Measurements from ENCODE around the gene KMO. TPM values are rescaled to one million over a fixed set of nuclear protein-coding genes. Genes with fewer than 3 reads are reported as not detected.

KMO gene
- total RNA-seq, 1 donor = not detected

DNA sequence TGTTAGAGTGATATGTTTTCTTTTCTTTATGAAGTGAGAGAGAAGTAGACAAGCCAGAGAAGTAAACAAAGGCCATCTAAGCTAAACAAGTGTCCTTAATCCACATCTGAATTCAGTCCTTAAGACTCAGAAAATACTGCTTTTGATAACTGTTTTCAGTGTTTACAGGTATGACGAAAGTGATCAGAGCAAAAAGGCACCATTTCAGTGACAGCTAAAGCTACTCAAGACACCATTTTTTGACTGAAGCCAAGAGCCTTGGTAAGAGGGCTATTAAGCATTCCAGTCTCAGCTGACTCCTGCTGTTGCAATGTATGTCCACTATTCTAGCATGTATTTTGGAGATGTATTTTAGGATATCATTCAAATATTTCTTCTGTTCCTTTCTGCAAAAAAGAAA is 4.1 kb downstream of the KMO start:
- H3K4me3 ChIP-seq (ENCODE audit: low read depth, low read length) = no peak overlapping the region
- DNase-seq (ENCODE audit: low read depth) = no peak
- TF ChIP-seq, protein P1, sequence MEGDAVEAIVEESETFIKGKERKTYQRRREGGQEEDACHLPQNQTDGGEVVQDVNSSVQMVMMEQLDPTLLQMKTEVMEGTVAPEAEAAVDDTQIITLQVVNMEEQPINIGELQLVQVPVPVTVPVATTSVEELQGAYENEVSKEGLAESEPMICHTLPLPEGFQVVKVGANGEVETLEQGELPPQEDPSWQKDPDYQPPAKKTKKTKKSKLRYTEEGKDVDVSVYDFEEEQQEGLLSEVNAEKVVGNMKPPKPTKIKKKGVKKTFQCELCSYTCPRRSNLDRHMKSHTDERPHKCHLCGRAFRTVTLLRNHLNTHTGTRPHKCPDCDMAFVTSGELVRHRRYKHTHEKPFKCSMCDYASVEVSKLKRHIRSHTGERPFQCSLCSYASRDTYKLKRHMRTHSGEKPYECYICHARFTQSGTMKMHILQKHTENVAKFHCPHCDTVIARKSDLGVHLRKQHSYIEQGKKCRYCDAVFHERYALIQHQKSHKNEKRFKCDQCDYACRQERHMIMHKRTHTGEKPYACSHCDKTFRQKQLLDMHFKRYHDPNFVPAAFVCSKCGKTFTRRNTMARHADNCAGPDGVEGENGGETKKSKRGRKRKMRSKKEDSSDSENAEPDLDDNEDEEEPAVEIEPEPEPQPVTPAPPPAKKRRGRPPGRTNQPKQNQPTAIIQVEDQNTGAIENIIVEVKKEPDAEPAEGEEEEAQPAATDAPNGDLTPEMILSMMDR (IDR thresholded peaks at IDR 0.05; ENCODE audit: insufficient read depth, low read length) = no peak

DNA sequence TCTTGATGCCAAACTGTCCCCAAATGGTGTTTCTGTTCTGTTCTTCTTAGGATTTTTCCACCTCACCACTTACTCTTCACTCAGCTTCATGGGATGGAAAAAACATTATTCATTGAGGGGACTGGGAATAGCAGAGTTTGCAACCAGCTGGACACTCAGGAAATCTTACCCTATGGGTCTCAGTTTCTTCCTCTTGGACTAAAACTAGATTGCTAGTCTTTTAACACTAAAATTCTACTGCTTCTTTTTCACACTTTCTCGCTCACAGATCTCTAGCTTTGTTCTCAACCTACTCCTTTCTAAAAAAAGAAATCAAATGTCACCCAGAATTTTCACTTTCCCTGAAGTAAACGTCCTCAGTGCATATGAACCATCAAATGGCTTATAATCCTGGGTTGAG is 4.8 kb downstream of the KMO start:
- H3K4me3 ChIP-seq (ENCODE audit: low read depth, low read length) = no peak overlapping the region
- TF ChIP-seq, protein P1 (IDR thresholded peaks at IDR 0.05; ENCODE audit: insufficient read depth, low read length) = no peak
- DNase-seq (ENCODE audit: low read depth) = no peak

DNA sequence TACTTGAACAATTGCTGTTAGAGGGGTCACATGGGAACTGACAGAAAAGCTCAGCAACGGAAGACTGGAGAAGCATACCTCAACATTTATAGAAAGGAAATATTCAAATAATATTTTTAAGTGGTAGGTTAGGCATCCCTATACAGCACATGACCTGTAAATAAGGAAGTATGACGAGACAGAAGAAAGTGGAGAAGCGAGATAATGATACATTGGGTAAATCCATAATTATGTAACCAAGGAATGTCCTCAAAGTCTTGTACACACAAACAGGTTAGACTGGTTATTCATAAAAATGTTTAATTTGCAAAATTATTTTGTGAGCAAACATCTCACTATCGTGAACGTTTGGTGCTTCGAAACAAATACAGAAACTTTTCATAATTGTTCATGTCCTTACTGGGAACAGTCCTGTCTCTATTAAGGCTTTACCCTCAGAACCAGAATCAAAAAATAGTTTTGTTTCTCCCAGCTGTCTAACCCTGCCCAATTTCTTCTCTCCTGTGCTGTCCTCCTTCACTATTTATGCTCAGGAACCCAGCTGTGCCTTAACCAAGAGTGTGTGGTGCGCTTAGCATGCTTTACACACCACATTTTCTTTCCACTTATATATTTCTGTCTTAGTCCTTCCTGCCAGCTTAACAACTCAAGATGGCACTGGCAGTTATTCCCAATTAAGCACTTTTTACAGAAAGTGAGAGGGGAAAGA is 10.2 kb downstream of the KMO start:
- no peak for DNase-seq (ENCODE audit: low read depth)
- TF ChIP-seq, protein P1 (IDR thresholded peaks at IDR 0.05; ENCODE audit: insufficient read depth, low read length) = no peak
- H3K4me3 ChIP-seq (ENCODE audit: low read depth, low read length) = no peak overlapping the region

DNA sequence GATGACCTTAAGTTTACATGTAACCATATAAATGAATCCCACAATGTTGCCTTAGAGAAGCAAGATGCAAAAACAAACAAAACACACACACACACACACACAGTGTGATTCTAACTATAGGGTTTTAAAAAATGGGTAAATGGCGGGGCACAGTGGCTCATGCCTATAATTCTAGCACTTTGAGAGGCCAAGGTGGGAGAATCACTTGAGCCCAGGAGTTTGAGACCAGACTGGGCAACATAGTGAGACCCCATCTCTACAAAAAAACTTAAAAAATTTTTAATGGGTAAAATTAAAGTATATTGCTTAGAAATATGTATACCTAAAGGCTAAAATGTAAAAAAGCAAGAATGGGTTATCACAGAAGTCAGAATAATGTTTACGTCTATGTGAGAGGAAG is 15.8 kb downstream of the KMO start:
- H3K4me3 ChIP-seq (ENCODE audit: low read depth, low read length) = no peak overlapping the region
- no peak for DNase-seq (ENCODE audit: low read depth)
- TF ChIP-seq, protein P1 (IDR thresholded peaks at IDR 0.05; ENCODE audit: insufficient read depth, low read length) = no peak

DNA sequence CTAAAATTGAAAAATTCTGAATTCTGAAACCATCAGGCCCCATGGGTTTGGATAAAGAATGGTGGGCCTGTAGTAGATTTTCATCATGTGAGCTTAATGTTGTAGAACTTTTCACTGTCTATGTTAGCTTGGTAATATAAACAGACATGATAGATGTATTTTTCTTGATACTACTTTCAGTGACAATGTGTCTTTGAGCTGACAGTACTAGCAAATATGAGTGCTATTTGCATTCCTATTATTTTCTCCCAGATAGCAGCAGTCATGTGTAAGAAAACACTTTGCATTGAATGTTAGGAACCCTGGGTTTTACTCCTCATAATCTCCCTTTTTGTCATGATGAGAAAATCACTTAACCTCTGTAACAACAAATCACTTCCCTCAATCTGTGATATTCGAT is 18.1 kb downstream of the KMO start:
- TF ChIP-seq, protein P1 (IDR thresholded peaks at IDR 0.05; ENCODE audit: insufficient read depth, low read length) = no peak
- DNase-seq (ENCODE audit: low read depth) = no peak
- no peak overlapping the region for H3K4me3 ChIP-seq (ENCODE audit: low read depth, low read length)

DNA sequence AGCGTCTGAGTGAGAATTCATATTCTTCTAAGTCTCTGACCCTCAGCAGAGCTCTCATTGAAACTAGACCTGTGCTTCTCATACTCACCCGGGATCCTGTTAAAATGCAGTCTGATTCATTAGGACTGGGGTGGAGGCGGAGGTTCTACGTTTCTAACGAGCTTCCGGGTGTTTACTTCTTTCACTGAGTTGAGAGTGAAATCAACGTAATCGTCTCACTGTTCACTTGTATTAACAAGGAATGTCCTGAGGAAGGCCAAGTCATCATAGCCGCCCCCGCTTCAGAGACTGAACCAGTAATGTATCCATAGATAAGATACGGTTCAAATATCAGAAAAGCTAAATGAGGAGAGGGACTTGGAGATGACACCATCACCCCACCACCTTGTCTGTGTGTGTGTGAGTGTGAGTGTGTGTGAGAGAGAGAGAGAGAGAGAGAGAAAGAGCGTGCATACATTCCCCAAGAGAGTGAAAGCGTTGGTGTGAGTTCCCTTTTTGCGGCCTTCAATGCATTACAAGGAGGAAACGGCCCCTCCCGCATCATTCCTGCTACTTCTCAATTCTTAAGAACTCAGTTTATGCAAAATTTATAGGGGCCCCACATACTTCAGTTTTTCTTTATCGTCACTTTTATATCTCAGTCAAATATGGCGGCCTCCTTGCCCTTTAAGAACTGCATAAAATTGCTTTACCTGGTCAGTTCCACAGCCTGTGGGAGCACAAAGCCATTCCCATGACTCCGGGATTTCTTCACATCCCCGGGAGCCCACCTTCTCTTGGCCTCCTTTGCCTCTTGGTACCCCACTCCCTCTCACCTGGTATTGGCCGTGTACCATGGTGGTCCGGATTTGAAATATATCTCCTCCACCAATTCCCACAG is 19.8 kb downstream of the KMO start:
- TF ChIP-seq, protein P1 (IDR thresholded peaks at IDR 0.05; ENCODE audit: insufficient read depth, low read length) = no peak
- no peak overlapping the region for H3K4me3 ChIP-seq (ENCODE audit: low read depth, low read length)
- DNase-seq (ENCODE audit: low read depth) = no peak

Data from fibroblast of the aortic adventitia (primary cell).